HG03342 (cell line): Measurements from ENCODE around the gene DGKA.
A peak's percentile ranks its signal among the peaks of the same experiment; 100 is the strongest.
"Not testable (repeated sequence)": the region's sequence is repeated elsewhere in the genome, so short reads cannot be mapped to it uniquely, and the experiment has no call there.

Experiments used
- ATAC-seq: cut with Tn5 transposase; IDR thresholded peaks from one replicate; pipeline ENCODE4 v1.9.1; 2021; ENCODE audit warnings: mild to moderate bottlenecking, moderate library complexity; ENCODE audit not compliant: unreplicated experiment

Gene DGKA

DNA sequence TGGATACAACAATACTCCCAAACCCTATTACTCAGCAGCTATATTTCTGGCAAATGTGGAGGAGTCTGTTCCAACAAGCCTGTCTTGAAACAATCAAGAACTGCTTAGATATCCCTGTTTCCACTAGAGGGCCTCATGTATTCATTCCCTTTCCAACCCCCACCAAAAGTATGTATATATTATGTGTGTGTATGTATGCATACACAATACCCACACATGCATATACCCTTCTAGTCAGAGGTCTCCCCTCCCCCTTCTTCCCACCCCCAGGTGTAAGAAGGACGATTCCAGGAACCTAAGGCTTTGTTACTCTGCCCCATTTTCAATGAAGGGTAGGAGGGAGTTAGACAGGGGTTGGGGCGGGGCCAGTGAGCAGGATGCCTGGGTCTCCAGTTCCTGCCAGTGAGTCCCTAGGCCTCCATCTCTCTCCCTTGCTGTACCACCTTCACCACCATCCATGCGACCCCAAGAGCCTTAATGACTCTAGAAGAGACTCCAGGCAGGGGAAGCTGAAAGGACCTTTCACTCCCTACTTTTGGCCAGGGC lies at the start of gene DGKA:
TSS of gene DGKA (plus strand) at position 392 of the 546 bp plus-strand sequence. CDS start 5,342 bp downstream, outside the sequence.
- no peak for ATAC-seq

DNA sequence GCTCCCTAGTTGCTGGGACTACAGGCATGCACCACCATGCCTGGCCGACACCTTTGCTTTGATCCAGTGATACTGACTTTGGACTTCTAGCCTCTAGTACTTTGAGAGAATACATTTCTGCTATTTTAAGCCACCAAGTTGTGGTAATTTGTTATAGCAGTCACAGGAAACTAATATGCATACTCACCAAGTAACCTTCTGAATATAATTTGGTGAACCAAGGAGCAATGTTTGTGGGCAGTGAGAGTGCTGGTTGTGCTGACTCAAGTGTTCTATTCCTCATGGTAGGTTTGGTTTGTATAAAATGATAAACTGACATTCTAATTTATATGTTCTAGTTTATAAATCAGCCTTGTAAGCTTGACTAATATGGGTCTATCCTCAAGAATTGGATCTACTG lies 45.8 kb upstream of the DGKA start:
- ATAC-seq: no peak

DNA sequence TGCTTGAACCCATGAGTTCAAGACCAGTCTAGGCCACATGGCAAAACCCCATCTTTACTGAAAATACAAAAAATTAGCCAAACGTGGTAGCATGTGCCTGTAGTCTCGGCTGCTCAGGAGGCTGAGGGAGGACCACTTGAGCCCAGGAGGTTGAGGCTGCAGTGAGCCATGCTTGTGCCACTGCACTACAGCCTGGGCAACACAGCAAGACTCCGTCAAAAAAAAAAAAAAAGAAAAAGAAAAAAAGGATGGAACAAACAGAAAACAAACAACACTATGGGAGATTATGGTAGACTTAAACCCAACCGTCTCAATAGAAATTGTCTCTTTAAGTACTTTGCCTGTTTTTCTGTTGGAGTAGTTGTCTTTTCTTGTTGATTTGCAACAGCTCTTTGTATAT lies 39.7 kb upstream of the DGKA start:
- no peak for ATAC-seq

DNA sequence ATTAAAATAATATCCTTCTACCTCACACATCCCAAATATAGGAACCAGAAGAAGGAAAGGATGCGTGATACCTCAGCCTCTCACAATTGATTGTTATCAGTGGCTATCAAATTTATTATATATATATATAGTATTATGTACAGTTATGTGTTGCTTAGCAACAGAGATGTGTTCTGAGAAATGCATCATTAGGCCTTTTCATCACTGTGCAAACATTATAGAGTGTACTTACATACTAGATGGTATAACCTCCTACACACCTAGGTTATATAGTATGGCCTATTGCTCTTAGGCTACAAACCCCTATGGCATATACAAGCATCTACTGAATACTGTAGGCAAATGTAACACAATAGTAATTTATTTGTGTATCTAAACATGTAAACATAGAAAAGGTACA lies 37.2 kb upstream of the DGKA start:
- no peak for ATAC-seq

DNA sequence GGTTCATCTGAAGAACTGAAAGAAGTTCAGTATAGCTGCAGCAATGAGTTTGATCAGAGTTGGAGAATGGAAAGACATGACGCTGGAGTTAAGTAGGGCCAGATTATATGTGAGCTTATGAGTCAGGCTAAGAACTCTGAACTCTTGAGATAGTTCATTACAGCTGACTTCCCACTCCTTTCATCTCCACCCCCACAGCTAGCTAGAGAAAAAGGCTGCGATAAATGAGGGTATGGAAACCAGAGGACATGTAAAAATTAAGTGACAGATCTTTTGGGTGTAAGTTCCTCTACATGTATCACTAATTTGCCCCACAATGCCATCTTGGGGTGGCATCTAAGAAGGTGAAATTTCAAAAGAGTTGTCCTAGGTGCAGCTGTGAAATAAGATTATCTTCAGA lies 31.9 kb upstream of the DGKA start:
- ATAC-seq: no peak

DNA sequence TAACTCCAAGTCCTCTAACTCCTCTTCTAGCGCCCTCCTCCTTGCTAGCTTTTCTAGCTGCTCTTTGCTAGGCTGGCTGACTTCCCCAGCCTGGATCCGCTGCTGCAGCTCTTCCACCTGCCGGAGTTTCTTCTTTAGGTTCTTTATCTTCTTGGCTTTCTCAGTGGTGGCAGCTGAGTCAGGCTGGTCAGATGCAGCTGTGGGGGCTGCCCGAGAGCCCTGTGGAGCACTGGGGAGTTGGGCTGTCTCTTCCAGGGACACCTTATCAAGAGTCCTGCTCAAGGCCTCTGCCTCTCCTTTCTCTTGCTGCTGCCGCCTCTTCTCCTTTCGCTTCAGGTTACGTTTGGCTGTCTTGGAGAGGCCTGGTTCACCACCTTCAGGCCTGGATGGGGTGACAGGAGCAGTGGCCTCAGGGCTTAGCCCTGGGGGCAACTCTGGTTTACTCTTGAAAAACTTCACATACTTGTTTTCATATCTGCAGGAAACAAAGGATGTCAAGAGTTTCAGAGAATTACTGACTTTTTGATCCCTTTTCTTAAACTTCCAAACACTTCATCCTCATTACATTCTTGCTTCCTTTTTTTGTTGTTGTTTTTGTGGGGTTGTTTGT lies 29.0 kb upstream of the DGKA start:
- ATAC-seq: no peak

DNA sequence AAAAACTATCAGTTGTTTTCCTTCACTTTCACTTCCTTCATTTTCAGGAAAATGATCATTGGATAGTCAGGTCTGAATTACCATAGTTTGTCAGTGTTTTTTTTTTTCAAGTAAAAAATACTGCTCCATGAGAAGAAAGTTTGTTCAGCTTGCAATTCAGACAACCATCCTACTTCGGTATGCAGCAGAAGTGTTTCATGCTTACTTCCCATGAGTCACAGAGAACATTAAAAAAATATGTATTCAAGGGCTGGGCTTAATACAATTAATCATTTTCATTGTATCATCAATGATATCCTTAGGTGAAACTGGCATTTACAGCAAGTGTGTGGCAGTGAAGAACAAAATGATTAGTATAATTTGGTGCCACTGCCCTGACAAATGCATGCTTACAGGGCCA lies 24.9 kb upstream of the DGKA start:
- ATAC-seq: no peak

DNA sequence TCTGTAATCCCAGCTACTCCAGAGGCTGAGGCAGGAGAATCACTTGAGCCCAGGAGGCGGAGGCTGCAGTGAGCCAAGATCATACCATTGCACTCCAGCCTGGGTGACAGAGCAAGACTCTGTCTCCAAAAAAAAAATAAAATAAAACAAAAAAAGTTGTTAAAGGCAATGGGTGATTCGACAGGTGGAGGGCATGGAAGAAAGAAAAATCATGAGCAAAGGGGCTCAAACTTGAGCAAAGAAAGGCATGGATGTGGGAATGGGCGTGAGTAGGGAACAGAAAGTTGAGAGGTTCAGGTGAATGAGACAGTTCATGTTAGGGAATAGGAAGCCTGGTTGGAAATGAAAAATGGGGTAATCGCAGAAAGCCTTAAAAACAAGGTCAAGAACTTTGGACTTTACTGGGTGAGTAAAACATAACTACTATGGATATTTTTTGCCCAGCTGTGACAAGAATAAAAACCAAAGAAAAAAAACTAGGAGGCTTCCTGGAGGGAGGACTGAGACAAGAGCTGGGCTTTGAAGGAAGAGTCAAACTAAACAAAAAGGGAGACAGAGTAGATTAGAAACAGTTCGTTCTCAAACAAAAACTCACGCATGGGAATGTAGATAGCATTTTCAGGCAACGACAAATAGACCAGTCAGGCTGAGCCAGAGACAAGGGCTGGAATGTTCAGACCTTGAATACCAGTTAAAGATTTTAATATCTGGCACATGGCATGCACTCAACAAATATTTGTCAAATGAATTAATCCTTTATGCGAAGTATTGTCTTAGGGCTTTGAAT lies 22.0 kb upstream of the DGKA start:
- no peak for ATAC-seq

DNA sequence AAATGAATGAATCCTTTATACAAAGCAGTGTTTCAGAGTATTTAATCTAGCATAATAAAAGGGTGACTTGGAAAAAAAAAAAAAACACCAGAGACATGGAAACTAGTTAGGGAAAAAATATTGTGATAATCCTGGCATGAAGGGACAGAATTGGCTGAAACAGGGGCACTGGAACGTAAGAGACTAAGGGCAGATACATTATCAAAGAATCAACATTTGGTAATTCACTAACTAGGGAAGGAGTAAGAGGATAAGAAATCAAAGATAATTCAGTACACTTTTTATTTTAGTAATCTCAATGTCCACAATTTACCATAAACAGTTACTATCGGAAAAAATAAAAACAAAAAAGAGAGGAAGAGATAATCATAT lies 21.5 kb upstream of the DGKA start:
- no peak for ATAC-seq

DNA sequence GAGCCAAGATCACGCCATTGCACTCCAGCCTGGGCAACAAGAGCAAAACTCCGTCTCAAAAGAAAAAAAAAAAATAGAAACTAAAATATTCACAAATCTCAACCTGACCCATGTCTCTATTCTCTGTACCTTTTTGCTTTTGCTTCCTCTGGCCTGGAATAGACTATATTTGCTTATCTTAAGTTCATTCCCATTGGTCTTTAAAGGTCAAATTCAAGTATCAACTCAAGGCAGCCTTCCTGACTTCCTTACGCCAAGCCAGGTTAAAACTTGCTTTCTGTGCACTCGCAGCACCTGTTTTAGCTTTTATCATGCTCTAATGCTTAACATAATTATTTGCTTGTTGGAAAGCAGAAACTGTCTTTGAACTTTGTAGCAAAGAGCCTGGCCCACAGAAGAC lies 18.1 kb upstream of the DGKA start:
- ATAC-seq: no peak

DNA sequence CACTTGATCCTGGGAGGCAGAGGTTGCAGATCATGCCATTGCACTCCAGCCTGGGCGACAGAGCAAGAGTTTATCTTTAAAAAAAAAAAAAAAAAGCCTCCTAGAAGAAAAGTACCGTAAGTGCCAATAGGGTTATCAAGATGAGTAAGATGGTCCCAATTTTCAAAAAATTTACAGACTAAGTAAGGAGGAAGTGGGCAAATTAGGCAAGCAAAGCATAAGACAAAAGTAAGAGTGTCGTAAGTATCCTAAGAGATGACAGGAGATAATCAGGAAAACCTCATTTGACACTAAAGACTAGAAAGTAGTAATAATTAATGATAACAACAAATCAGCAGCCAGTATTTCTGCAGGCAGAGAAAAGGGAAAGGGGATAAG lies 15.5 kb upstream of the DGKA start:
- ATAC-seq: no peak

DNA sequence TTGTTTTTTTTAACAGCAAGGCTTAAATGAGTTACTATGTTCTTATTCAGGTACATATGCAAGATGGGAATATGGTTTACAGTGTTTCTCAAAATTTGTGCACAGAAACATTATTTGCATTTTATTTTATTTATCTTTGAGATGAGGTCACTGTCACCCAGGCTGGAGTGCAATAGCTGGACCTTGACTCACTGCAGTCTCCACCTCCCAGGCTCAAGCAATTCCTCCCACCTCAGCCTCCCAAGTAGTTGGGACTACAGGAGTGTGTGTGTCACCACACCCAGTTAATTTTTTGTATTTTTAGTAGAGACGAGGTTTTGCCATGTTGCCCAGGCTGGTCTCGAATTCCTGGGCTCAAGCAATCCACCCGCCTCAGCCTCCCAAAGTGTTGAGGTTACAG lies 11.9 kb upstream of the DGKA start:
- ATAC-seq: not testable (repeated sequence)

DNA sequence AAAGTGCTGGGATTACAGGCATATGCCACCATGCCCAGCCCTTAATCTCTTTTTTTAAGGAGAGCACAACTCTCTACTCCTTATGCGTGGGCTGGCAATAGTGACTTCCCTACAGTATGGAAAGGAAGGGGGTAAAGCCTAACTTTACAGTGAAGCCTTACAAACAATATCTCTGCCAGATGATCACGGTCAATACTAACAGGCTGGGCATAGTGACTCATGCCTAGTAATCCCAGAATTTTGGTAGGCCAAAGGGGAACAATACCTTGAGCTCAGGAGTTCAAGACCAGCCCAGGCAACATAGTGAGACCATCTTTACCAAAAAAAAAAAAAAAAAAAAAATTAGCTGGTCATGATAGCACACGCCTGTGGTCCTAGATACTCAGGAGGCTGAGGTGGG lies 8.8 kb upstream of the DGKA start:
- no peak for ATAC-seq

DNA sequence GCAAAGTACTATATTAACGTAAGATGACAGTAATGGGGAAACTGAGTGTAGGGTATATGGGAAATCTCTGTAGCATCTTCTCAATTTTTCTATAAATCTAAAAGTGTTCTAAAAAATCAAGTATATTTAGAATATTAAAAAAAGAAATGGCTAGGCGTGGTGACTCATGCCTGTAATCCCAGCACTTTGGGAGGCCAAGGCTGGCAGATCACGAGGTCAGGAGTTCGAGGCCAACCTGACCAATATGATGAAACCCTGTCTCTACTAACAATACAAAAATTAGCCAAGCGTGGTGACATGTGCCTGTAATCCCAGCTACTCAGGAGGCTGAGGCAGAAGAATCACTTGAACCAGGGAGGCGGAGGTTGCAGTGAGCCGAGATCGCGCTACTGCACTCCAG lies 7.3 kb upstream of the DGKA start:
- ATAC-seq: not testable (repeated sequence)

DNA sequence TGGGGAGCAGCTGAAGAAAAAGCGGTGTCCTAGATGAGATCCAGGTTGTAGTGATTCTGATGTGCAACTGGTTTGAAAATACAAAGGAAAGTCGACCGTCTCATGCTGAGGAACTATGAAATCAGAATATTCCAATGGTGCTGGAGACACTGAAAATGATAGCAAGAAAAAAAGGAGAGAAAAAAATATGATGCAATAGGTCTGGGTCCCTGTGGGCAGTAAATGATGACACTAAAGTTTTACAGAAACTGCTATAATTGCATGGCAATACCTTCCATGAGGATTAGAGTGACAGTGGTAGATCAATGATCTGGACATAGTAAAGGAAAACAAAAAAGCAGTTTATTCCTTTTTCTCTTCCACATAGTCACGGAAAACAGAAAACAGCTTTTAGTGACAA lies 5.6 kb upstream of the DGKA start:
- ATAC-seq: no peak

DNA sequence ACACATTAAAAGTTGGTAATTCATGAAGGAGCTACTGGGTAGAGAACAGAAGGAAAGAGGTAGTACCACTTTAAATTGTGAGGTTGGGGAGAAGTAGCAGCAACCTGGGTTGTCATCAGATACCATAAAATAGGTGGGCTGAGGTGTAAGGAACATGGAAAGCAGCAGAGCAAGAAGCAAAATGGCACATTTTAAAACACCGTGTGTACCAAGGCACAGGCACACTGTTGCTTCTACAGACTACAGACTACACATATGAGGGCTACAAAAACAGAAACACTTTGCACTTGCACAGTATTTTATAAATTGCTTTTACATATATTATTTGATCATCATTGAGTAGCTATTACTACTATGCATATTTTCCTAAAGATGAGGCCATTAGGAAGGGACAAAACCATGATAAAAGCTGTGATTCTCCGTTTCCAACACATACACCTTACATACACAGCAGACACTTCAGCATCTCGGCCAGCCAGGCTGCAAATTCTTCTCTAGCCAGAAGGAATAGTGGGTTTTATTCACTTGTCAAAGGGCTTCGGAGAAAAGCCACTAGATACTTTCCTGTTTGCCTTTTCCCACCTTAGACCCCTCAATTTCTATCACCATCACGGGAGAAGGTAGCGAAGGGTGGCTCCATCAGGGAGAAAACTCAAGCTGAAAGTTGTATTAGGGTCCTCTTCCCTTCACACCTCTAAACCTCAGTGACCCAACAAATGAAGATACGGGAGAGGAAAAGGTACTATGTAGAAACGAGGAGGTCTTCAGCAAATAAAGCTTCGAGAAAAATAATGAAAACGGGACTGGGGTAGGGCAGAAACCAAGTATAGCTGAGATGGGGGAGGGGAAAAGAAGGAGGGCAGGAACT lies 4.9 kb upstream of the DGKA start:
- ATAC-seq: no peak

DNA sequence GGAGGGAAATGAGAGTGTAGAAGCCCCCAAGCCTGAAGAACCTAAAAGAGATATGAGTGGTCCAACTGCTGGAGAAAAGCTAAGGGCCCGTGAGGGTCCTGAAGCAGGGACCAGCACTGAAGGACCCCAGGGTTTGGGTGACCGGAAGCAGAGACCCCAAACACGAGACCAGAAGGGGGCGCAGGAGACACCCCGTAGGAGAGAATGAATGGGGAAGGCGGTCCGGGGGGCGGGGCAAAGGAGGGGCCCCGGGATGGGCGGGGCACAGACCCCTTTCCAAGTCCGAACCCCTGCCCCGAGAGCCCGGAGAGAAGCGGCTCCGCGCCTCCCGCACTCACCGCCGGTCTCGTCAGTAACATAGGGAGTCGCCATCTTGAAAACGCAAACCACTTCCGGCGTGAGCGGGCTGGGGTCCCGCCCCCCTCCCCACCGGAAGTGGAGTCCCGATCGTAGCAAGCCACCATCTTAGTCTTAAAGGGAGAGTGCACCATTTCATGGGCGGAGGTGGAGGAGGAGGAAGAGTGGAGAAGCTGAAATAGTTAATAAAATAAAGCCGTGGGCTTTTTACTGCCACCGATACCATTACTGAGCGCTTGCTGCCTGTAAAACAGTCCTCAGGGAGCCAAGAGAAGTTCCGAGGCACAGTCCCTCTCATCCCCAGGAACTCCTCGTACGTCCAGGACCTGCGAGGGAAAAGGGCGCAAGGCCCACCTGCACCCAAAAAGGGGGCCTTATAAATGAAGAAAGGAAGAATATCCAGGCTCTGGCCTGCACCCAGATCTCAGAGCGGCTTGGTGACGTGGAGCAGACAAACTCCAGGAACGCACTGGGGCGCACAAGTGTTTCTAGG lies 4.0 kb upstream of the DGKA start:
- ATAC-seq: peak; percentile 39

DNA sequence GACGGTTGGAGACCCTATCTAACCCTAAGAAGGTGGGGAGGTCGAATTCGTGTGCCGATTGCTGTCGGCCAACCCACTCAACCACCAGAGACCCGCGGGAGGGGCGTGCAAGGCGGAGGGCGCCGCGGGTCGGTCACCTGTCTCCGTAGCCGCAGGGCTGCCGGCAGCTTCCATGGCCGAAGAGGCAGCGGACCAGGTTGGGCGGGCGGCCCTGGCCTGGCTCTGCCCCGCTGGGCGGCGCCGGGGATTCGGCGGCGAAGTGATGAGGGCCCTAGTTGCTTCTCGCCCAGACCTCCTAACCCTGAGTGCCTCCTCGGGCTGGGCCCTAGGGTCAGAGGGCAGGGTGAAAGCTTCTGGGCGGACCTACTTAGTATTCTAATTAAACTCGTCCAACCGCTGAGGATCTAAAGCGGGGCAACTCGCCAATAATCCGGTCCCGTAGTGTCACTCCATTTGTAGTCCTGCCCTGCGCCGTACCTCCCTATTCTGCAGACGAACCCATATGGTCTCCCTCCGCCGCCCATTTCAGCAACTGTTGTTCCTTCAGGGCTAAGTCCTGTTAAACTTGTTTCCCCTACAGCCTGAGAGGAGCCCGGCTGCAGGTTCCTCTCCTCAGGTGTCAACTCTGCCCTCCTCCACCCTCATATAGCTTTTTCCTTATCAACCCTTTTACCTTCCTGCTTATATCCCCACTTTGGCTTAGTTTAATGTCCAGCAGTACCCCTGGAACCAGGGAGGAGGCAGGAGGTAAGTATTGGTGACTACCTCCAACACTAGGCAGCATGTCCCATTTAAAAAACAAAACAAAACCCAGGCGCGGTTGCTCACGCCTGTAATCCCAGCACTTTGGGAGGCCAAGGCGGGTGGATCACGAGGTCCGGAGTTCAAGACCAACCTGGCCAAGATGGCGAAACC lies 3.1 kb upstream of the DGKA start, which contains the start of gene PYM1:
TSS of gene PYM1 (minus strand) at position 307 of the 915 bp plus-strand sequence. CDS start at position 174, 133 bp downstream.
- peak; percentile 21 for ATAC-seq

DNA sequence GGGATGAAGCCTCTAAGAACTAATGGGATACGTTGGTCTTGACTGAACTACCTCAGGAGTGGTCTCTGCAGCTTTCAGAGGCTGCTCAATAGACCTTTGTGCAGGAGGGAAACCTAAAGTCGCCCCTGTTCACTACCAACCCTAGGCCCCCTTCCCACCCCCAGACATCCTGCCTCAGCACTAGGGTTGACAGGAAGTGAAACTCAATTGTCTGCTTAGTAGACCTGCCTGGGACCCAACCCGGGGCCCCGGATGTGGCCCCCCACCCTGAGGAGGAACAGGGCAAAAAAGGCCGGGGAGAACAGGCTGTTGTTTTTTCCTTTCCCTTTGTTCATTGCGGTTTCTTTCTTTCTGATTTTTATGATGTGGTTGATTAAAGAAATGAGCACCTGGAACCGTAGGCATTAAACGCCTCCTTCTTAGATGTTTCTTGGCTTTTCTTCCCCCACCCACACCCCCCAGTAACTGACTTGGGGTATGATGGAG lies 1.6 kb upstream of the DGKA start:
- ATAC-seq: peak; percentile 46
